K562 (cell line): ENCODE results near the gene ITGA7. TPM values are rescaled to one million over a fixed set of nuclear protein-coding genes. Genes with fewer than 3 reads are reported as not detected.

ENCODE experiments used
- ATAC-seq: fragments of 200-7000 bp; cut with Tn5 transposase; 3 replicates; pipeline ENCODE4 v1.9.1; 2020; ENCODE audit warnings: moderate library complexity
- BruUV-seq: library from RNA; stranded (reverse); fragments of 400-500 nt; replicated peaks from 2 replicates; lab custom pipeline; 2021; lab: Mats Ljungman, UMichigan
- CTCF ChIA-PET: fragments of 300-600 bp; formaldehyde crosslinking; extraction: SDS; loops from one replicate; lab custom pipeline; 2021; ENCODE audit warnings: low intra/inter-chr PET ratio; lab: Yijun Ruan, JAX
- POLR2A ChIA-PET: fragments of 300-600, 350-650 bp; sonication (Branson Sonifier 250); formaldehyde crosslinking; extraction: SDS; loops from one replicate; lab custom pipeline; 2021; ENCODE audit warnings: antibody characterized with exemption, inconsistent platforms; lab: Yijun Ruan, JAX
- DNase-seq, 4 experiments: peaks; one replicate each; pipeline versions ENCODE4 v3.0.0 to v3.0.0-alpha.2; 2011 to 2018; ENCODE audit warnings: low spot score in 3 of 4, mixed read lengths in 3 of 4; ENCODE audit errors: extremely low read depth in 1 of 4
- FAIRE-seq: peaks from 2 replicates; lab custom pipeline; 2011; peaks lifted over from hg19 to GRCh38; lab: Jason Lieb, UNC
- H2AFZ ChIP-seq: 2 replicates; pipeline ENCODE4 v1.6.0; 2011; ENCODE audit warnings: low read depth, low read length, control low read depth, inconsistent platforms
- H3K27ac ChIP-seq: fragments of 200-600 bp; 3 replicates; pipeline ENCODE4 v1.8.0; 2011; ENCODE audit warnings: low read depth, mild to moderate bottlenecking, control low read depth, inconsistent platforms, low read length, moderate library complexity, mixed read lengths; ENCODE audit errors: extremely low read depth
- H3K27me3 ChIP-seq, 2 experiments: fragments of 300-600 bp in 1 of 2; 2 replicates in 1 of 2; 3 replicates in 1 of 2; pipeline versions ENCODE4 v1.6.0 to v1.8.0; 2011; ENCODE audit warnings: inconsistent platforms in 2 of 2, low read length in 2 of 2, mild to moderate bottlenecking in 1 of 2, mixed read lengths in 1 of 2, moderate library complexity in 1 of 2; ENCODE audit not compliant: control insufficient read depth in 2 of 2, insufficient read depth in 2 of 2
- H3K36me3 ChIP-seq: fragments of 300-600 bp; 3 replicates; pipeline ENCODE4 v1.8.0; 2011; ENCODE audit warnings: mild to moderate bottlenecking, low read length, inconsistent platforms; ENCODE audit not compliant: control insufficient read depth, insufficient read depth
- H3K4me1 ChIP-seq, 2 experiments: fragments of 200-600 bp in 1 of 2; replicated peaks in 1 of 2; 2 replicates in 1 of 2; 3 replicates in 1 of 2; pipeline versions ENCODE4 v1.5.1 to v1.8.0; 2011; ENCODE audit warnings: inconsistent platforms in 2 of 2, low read length in 2 of 2, mild to moderate bottlenecking in 1 of 2, mixed read lengths in 1 of 2, moderate library complexity in 1 of 2; ENCODE audit not compliant: control insufficient read depth in 2 of 2, insufficient read depth in 2 of 2
- H3K4me2 ChIP-seq: 2 replicates; pipeline ENCODE4 v1.6.1; 2011; ENCODE audit warnings: low read length, control low read depth, inconsistent platforms, mixed read lengths; ENCODE audit not compliant: insufficient read depth
- H3K4me3 ChIP-seq: fragments of 200-600 bp; sonication (generic), shearing (Covaris generic); 2 replicates; pipeline ENCODE4 v1.5.1; 2016; ENCODE audit warnings: control low read depth, inconsistent platforms
- H3K79me2 ChIP-seq: fragments of 200-600 bp; 3 replicates; pipeline ENCODE4 v1.8.0; 2011; ENCODE audit warnings: low read length, inconsistent platforms; ENCODE audit not compliant: control insufficient read depth, insufficient read depth
- H3K9ac ChIP-seq, 2 experiments: 2 replicates each; pipeline versions ENCODE4 v1.6.0 to v1.6.1; 2011; ENCODE audit warnings: low read depth in 2 of 2, low read length in 2 of 2, control low read depth in 1 of 2, inconsistent platforms in 1 of 2, mild to moderate bottlenecking in 1 of 2, mixed read lengths in 1 of 2; ENCODE audit not compliant: insufficient read depth in 1 of 2
- H3K9me1 ChIP-seq: one replicate; pipeline ENCODE4 v1.6.0; 2011; ENCODE audit warnings: inconsistent platforms, mild to moderate bottlenecking, low read length, moderate library complexity; ENCODE audit not compliant: control insufficient read depth, insufficient read depth
- H3K9me3 ChIP-seq: replicated peaks from 2 replicates; pipeline ENCODE4 v1.5.1; 2011; ENCODE audit warnings: low read depth, low read length, inconsistent platforms; ENCODE audit not compliant: control insufficient read depth, insufficient read depth
- H4K20me1 ChIP-seq: replicated peaks from 2 replicates; pipeline ENCODE4 v1.6.1; 2011; ENCODE audit warnings: low read length, inconsistent platforms, mixed read lengths; ENCODE audit not compliant: control insufficient read depth, insufficient read depth
- MAFG ChIP-seq: fragments of 450-650 bp; conservative IDR thresholded peaks from 2 replicates; pipeline ENCODE4 v1.6.1; 2016; ENCODE audit warnings: missing genetic modification characterization, missing compliant biosample characterization
- MEF2A ChIP-seq: IDR thresholded peaks from 2 replicates; pipeline ENCODE4 v1.6.1; 2011; ENCODE audit warnings: low read depth, mild to moderate bottlenecking, low read length, moderate library complexity; ENCODE audit not compliant: control insufficient read depth
- MEF2D ChIP-seq: conservative IDR thresholded peaks from 2 replicates; pipeline ENCODE4 v1.6.1; 2016; ENCODE audit warnings: low read depth, missing genetic modification characterization, missing compliant biosample characterization
- NFYB ChIP-seq: IDR thresholded peaks from 2 replicates; pipeline ENCODE4 v1.6.1; 2011; ENCODE audit warnings: mild to moderate bottlenecking, moderate library complexity; ENCODE audit not compliant: insufficient read length; ENCODE audit errors: extremely low read depth
- WGBS: fragments of 100-300 bp; shearing (Covaris generic); methylation state at CpG from one replicate; pipeline ENCODE4 v1.1.6; 2016; ENCODE audit warnings: low coverage, mixed read lengths; ENCODE audit not compliant: insufficient coverage; ENCODE audit errors: missing lambda C conversion rate; 5-methylcytosine and 5-hydroxymethylcytosine counted together
- in situ Hi-C: fragments of 300-500 bp; cut with MboI; formaldehyde crosslinking; loops from 4 replicates; pipeline ENCODE4 v1.15.0; 2018; ENCODE audit warnings: inconsistent platforms, mixed read lengths
- intact Hi-C: fragments of 100-400 bp; cut with micrococcal nuclease; formaldehyde crosslinking; loops from 2 replicates; pipeline ENCODE4 v1.14.2; 2022
- polyA plus RNA-seq, 8 experiments: library from polyadenylated mRNA; depleted of rRNA in 4 of 8; stranded (reverse) in 5 of 8; unstranded in 3 of 8; fragments of >200 nt; fragmentation: Nextera tagmentation in 2 of 8; fragmentation: Illumina TruSeq in 1 of 8; extraction: Ambion mirVana in 2 of 8; extraction: Trizol in 1 of 8; gene quantifications; 2 replicates each; pipeline versions ENCODE4 v1.2.1 to v1.2.3, GENCODE V29; 2011 to 2014; ENCODE audit warnings: inconsistent platforms in 1 of 8, missing spikeins in 1 of 8
- total RNA-seq, 7 experiments: library from RNA; depleted of rRNA in 6 of 7; stranded (reverse); fragments of >200 nt in 6 of 7; fragmentation: Illumina TruSeq in 2 of 7; extraction: Trizol in 2 of 7; gene quantifications; 2 replicates each; pipeline versions ENCODE4 v1.2.1 to v1.2.3, GENCODE V29; 2011 to 2021; ENCODE audit warnings: low replicate concordance in 1 of 7
- TF ChIP-seq, protein P1 (sequence below): sonication (generic); IDR thresholded peaks from 2 replicates; pipeline ENCODE4 v1.6.1; 2016

ITGA7 gene
- total and polyA plus RNA-seq, 9 of the 15 experiments (the other 6 are each of a cell fraction or from before 2014, with no cell fraction given) = 0.11 to 2.3 (median 0.56) TPM; not detected in 1

DNA sequence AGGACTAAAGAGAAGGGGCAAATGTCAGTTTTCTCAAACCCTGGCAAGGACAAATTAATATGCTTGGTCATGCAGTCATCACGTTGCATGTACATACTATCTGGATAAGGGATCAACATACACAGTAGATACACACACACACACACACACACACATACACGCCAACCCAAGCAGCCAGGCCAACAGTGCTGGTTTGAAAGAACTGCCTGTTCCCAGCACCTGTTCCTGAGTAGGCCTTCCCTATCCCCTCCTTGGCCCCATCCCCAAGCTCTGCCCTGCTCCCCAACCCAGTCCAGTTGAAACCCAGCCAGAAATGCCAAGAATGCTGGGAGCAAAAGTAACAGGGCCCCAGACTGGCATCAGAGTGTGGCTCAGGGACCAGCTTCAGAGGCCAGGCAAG, 4.4 kb downstream of the ITGA7 start:
- Histone ChIP-seq H3K9ac (0 out of 4 replicates have a peak overlapping the region, but pooled peaks of 1 of the 2 experiments have one; percentile 46), H3K79me2 (no peaks in the 10 kb centered on the region), H3K27ac (no peak overlapping the region), H3K27me3 (peaks cover 14 to 48% of the 10 kb centered on the region in 2 experiments), H2AFZ (no peak overlapping the region), H3K9me1 (peaks cover 5% of the 10 kb centered on the region), H3K4me2 (no peak overlapping the region), H4K20me1 (no peaks in the 10 kb centered on the region), H3K36me3 (no peaks in the 10 kb centered on the region), H3K9me3 (no peaks in the 10 kb centered on the region), H3K4me3 (no peak overlapping the region), H3K4me1 (peaks cover 3 to 27% of the 10 kb centered on the region in 2 experiments; a peak in 3 of 5 replicates)
- ChIA-PET POLR2A (interaction anchor here (0.7 kb wide), 2 partner anchors 17 to 46 kb away, joined by 3 read pairs; no protein-coding TSS in a partner anchor), CTCF (no interaction called here)
- BruUV-seq = no TSS peak
- in situ Hi-C loops (no loop called here), intact Hi-C loops (no loop called here)
- TF ChIP-seq MEF2D (tag) (no peak), MAFG (tag) (0 out of 2 replicates have a peak, but pooled peaks have one; percentile 55), NFYB (no peak), MEF2A (no peak)
- TF ChIP-seq, protein P1, sequence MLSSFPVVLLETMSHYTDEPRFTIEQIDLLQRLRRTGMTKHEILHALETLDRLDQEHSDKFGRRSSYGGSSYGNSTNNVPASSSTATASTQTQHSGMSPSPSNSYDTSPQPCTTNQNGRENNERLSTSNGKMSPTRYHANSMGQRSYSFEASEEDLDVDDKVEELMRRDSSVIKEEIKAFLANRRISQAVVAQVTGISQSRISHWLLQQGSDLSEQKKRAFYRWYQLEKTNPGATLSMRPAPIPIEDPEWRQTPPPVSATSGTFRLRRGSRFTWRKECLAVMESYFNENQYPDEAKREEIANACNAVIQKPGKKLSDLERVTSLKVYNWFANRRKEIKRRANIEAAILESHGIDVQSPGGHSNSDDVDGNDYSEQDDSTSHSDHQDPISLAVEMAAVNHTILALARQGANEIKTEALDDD = no peak
- no peak for FAIRE-seq
- no peak for ATAC-seq
- no peak for DNase-seq
- WGBS = 11% methylated on average over 2 of the region's 2 CpGs
